CD4-positive, alpha-beta T cell treated with Interleukin-17A for 4 hours (primary cell): Measurements from ENCODE around the gene KCNK4.

Experiments
- DNase-seq: peaks from one replicate; pipeline ENCODE4 v3.0.0-alpha.2; 2020; ENCODE audit warnings: mixed read lengths

KCNK4 gene

GRCh38 chr11:64254326-64254725 lies 36.8 kb upstream of the KCNK4 start:
- no peak for DNase-seq

- DNase-seq: no peak
These were observed 35.7 kb upstream of the KCNK4 start for GRCh38 chr11:64255135-64256128.

GRCh38 chr11:64256300-64256699 lies 34.8 kb upstream of the KCNK4 start:
- no peak for DNase-seq

DNA sequence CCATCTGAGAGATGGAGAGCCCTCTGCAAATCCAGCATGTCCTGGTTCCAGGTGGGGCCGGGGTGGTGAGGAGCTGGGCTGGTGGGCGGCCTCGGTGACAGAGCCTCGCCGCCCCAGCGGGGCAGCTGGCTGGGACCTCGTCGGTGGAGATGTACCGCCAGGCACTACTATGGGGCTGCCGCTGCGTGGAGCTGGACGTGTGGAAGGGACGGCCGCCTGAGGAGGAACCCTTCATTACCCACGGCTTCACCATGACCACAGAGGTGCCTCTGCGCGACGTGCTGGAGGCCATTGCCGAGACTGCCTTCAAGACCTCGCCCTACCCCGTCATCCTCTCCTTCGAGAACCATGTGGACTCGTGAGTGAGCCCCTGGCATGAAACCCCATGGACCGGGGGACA lies 32.7 kb upstream of the KCNK4 start:
- DNase-seq: no peak

GRCh38 chr11:64258946-64259532 lies 32.1 kb upstream of the KCNK4 start:
- DNase-seq: no peak

- DNase-seq: no peak
These were observed 31.5 kb upstream of the KCNK4 start for GRCh38 chr11:64259533-64260067.

GRCh38 chr11:64260147-64260708 lies 30.9 kb upstream of the KCNK4 start:
- no peak for DNase-seq

DNA sequence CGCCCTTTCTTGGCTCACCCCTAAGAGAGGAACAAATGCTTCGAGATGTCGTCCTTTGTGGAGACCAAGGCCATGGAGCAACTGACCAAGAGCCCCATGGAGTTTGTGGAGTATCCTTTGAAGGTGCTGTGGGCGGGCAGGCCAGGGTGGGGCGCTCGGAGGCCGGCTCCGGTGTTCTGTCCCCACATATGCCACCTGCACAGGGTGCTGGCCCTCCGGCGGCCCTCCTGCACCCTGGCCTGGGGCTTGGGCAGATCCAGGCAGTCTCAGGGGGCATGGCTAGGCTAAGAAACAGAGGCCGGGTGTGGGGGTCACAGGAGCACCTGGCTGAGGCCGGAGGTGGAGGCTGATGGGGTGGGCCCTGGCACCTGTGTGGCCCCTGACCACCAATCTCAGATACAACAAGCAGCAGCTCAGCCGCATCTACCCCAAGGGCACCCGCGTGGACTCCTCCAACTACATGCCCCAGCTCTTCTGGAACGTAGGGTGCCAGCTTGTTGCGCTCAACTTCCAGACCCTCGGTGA lies 29.5 kb upstream of the KCNK4 start:
- DNase-seq: no peak

DNA sequence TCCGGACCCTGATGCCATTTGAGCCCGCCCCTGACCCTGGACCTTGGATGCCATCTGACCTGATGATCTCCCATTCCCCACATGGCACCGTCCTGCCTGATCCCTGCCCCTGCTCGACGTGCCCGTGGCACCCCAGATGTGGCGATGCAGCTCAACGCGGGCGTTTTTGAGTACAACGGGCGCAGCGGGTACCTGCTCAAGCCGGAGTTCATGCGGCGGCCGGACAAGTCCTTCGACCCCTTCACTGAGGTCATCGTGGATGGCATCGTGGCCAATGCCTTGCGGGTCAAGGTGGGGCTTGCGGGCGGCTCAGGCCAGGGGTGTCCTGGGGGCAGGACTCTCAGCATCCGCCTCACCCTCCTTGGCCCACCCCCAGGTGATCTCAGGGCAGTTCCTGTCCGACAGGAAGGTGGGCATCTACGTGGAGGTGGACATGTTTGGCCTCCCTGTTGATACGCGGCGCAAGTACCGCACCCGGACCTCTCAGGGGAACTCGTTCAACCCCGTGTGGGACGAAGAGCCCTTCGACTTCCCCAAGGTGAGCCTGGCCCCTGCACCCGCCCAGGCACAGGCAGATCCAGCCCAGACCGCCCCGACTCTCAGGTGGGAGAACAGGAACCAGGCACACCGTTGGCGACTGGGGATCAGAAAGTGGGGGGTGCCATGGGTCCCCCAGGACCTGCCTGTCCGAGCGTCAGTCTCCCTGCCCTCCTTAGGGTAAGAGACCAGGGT lies 28.7 kb upstream of the KCNK4 start:
- DNase-seq: no peak

GRCh38 chr11:64263021-64263946 lies 27.8 kb upstream of the KCNK4 start:
- no peak for DNase-seq

DNA sequence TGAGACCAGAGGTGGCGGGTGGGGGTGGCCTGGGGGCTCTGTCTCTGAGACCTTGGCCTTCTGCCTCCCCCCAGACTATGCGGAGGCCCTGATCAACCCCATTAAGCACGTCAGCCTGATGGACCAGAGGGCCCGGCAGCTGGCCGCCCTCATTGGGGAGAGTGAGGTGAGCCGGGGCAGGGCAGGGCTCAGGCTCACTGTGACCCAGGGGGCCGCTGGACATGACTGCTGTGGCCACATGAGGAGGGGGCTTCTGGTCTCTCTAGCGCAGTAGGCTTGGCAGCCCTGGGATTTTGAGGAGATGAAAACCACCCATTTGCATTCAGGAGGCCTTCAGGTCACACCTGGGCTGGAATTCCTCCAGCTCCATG lies 27.2 kb upstream of the KCNK4 start:
- no peak for DNase-seq

GRCh38 chr11:64264371-64264852 lies 26.7 kb upstream of the KCNK4 start:
- DNase-seq: no peak

- DNase-seq: no peak
These were observed 25.6 kb upstream of the KCNK4 start for GRCh38 chr11:64265176-64266160.

DNA sequence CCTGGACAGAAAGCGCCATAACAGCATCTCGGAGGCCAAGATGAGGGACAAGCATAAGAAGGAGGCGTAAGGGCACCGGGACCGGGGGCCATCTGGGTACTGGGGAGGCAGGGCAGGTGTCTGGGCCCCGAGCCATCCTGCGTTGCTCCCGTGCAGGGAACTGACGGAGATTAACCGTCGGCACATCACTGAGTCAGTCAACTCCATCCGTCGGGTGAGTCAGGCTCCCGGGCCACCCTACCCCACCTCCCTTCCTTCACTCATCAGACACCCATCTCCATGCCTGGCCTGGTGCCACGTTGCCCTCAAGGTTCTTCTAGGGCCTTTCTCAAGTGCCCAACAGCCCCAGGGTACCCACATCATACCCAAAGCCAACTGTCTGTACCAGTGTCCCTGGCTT lies 24.8 kb upstream of the KCNK4 start:
- no peak for DNase-seq

- no peak for DNase-seq
These were observed 23.7 kb upstream of the KCNK4 start for GRCh38 chr11:64267207-64267945.

GRCh38 chr11:64268025-64268892 lies 22.8 kb upstream of the KCNK4 start:
- DNase-seq: no peak

- peak; percentile 55 for DNase-seq
These were observed 22.1 kb upstream of the KCNK4 start for GRCh38 chr11:64268893-64269539.
